Liver (tissue), 9 donors: ENCODE measurements around the gene ARMC5. TPM values are rescaled to one million over a fixed set of nuclear protein-coding genes. Genes with fewer than 3 reads are reported as not detected.
"Not testable (repeated sequence)": the region's sequence is repeated elsewhere in the genome, so short reads cannot be mapped to it uniquely, and the experiment has no call there.

Experiments
- DNase-seq: peaks from one replicate; pipeline ENCODE4 v3.0.0-alpha.2; 2017; ENCODE audit warnings: low spot score
- H3K27ac ChIP-seq, 2 donors: one replicate each; pipeline ENCODE4 v1.7.0; 2013; ENCODE audit warnings: inconsistent platforms in 2 of 2, low read length in 2 of 2, control low read depth in 1 of 2, low read depth in 1 of 2, mild to moderate bottlenecking in 1 of 2
- H3K27me3 ChIP-seq, 4 donors: one replicate each; pipeline versions ENCODE4 v1.6.1 to v1.7.0; 2013; ENCODE audit warnings: low read length in 3 of 4, inconsistent platforms in 1 of 4, mild to moderate bottlenecking in 1 of 4, moderate library complexity in 1 of 4; ENCODE audit not compliant: control insufficient read depth in 4 of 4, insufficient read depth in 4 of 4
- H3K36me3 ChIP-seq, 4 donors: one replicate each; pipeline versions ENCODE4 v1.6.1 to v1.7.0; 2013; ENCODE audit warnings: low read length in 3 of 4, mild to moderate bottlenecking in 3 of 4, low read depth in 1 of 4, moderate library complexity in 1 of 4; ENCODE audit not compliant: control insufficient read depth in 4 of 4, insufficient read depth in 3 of 4
- H3K4me1 ChIP-seq, 4 donors: one replicate each; pipeline versions ENCODE4 v1.6.1 to v1.7.0; 2013; ENCODE audit warnings: low read length in 3 of 4, mild to moderate bottlenecking in 3 of 4, moderate library complexity in 1 of 4; ENCODE audit not compliant: control insufficient read depth in 4 of 4, insufficient read depth in 4 of 4
- H3K4me3 ChIP-seq, 3 donors: one replicate each; pipeline versions ENCODE4 v1.6.1 to v1.7.0; 2013; ENCODE audit warnings: low read length in 3 of 3, control low read depth in 1 of 3, low read depth in 1 of 3, mild to moderate bottlenecking in 1 of 3
- H3K9ac ChIP-seq, 2 donors: one replicate each; pipeline ENCODE4 v1.7.0; 2013; ENCODE audit warnings: low read length in 2 of 2, mild to moderate bottlenecking in 2 of 2, moderate library complexity in 2 of 2, control low read depth in 1 of 2, low read depth in 1 of 2
- H3K9me3 ChIP-seq, 4 donors: one replicate each; pipeline versions ENCODE4 v1.6.1 to v1.7.0; 2013; ENCODE audit warnings: low read length in 3 of 4; ENCODE audit not compliant: control insufficient read depth in 4 of 4
- EGR1 ChIP-seq, 2 donors: IDR thresholded peaks; 2 replicates each; pipeline ENCODE4 v1.6.1; 2016 to 2018; ENCODE audit warnings: antibody characterized with exemption in 2 of 2, low read depth in 2 of 2
- FOXA1 ChIP-seq: IDR thresholded peaks from 2 replicates; pipeline ENCODE4 v1.6.1; 2016; ENCODE audit warnings: antibody characterized with exemption
- HNF4A ChIP-seq, 2 donors: conservative IDR thresholded peaks; 2 replicates each; pipeline ENCODE4 v1.6.1; 2016; ENCODE audit warnings: antibody characterized with exemption in 2 of 2, mild to moderate bottlenecking in 2 of 2
- HNF4G ChIP-seq: IDR thresholded peaks from 2 replicates; pipeline ENCODE4 v1.6.1; 2016; ENCODE audit warnings: antibody characterized with exemption
- JUND ChIP-seq, 2 donors: IDR thresholded peaks; 2 replicates each; pipeline ENCODE4 v1.6.1; 2016; ENCODE audit warnings: antibody characterized with exemption in 2 of 2
- NR2F2 ChIP-seq: IDR thresholded peaks from 2 replicates; pipeline ENCODE4 v1.6.1; 2016; ENCODE audit warnings: antibody characterized with exemption
- RAD21 ChIP-seq, 2 donors: IDR thresholded peaks; 2 replicates each; pipeline ENCODE4 v1.6.1; 2016; ENCODE audit warnings: antibody characterized with exemption in 2 of 2, mild to moderate bottlenecking in 2 of 2
- REST ChIP-seq: IDR thresholded peaks from 2 replicates; pipeline ENCODE4 v1.6.1; 2016; ENCODE audit warnings: antibody characterized with exemption, mild to moderate bottlenecking
- RXRA ChIP-seq, 2 donors: IDR thresholded peaks; 2 replicates each; pipeline ENCODE4 v1.6.1; 2017 to 2018; ENCODE audit warnings: antibody characterized with exemption in 2 of 2, mild to moderate bottlenecking in 1 of 2
- SP1 ChIP-seq: IDR thresholded peaks from 2 replicates; pipeline ENCODE4 v1.6.1; 2018; ENCODE audit warnings: antibody characterized with exemption, mild to moderate bottlenecking
- TAF1 ChIP-seq: conservative IDR thresholded peaks from 2 replicates; pipeline ENCODE4 v1.6.1; 2016; ENCODE audit warnings: antibody characterized with exemption, mild to moderate bottlenecking
- YY1 ChIP-seq: IDR thresholded peaks from 2 replicates; pipeline ENCODE4 v1.6.1; 2016; ENCODE audit warnings: antibody characterized with exemption, mild to moderate bottlenecking
- WGBS: extraction: QIAGEN DNeasy Blood & Tissue Kit; methylation state at CpG from one replicate; pipeline ENCODE4 v1.1.7; 2013; 5-methylcytosine and 5-hydroxymethylcytosine counted together
- polyA plus RNA-seq, 2 donors: library from polyadenylated mRNA; stranded (reverse) in 1 of 2; unstranded in 1 of 2; fragments of 200-250 nt in 1 of 2; fragments of >200 nt in 1 of 2; fragmentation: Nextera tagmentation in 1 of 2; extraction: Ambion mirVana in 1 of 2; gene quantifications; one replicate each; pipeline versions ENCODE4 v1.2.1 to v1.2.3, GENCODE V29; 2013 to 2015
- total RNA-seq, 2 donors: library from RNA; depleted of rRNA; stranded (reverse); fragments of >200 nt; gene quantifications; one replicate each; pipeline ENCODE4 v1.2.3, GENCODE V29; 2014
- TF ChIP-seq, protein P1 (sequence below): fragments of 150-350 bp; IDR thresholded peaks from 2 replicates; pipeline ENCODE4 v1.5.1; 2017; ENCODE audit warnings: improper control_type of control experiment, low read depth, low read length; ENCODE audit not compliant: missing input control
- TF ChIP-seq, protein P2 (sequence below): IDR thresholded peaks from 2 replicates; pipeline ENCODE4 v1.6.1; 2016; ENCODE audit warnings: antibody characterized with exemption
- TF ChIP-seq, protein P3 (sequence below): IDR thresholded peaks from 2 replicates; pipeline ENCODE4 v1.6.1; 2016; ENCODE audit warnings: antibody characterized with exemption
- TF ChIP-seq, protein P4 (sequence below): IDR thresholded peaks from 2 replicates; pipeline ENCODE4 v1.6.1; 2016; ENCODE audit warnings: antibody characterized with exemption
- donor health status: healthy.
- donor health status: healthy.
- donor health status: healthy.
- donor health status: healthy.
- donor health status: healthy.

The ARMC5 gene
- total and polyA plus RNA-seq, 4 donors, result 5.4 to 13.3 (median 11.4) TPM

- TF ChIP-seq REST, result peak; percentile 56
- peak in 1 of 2 donors; percentile 42 for TF ChIP-seq EGR1 (IDR thresholded peaks at IDR 0.05; ENCODE audit: low read depth in 2 of 2)
These were observed 42.1 kb downstream of the ARMC5 start (continued) for GRCh38 chr16:31501226-31501965.

GRCh38 chr16:31501966-31502348 lies 42.7 kb downstream of the ARMC5 start:
- H3K4me3 ChIP-seq, result no peak overlapping the region
- no peak for DNase-seq
- H3K9me3 ChIP-seq, result no peaks in the 10 kb centered on the region
- peak overlapping the region; percentile 58 to 77 for H3K27ac ChIP-seq
- H3K4me1 ChIP-seq, result peaks cover 12 to 61% (median 51%) of the 10 kb centered on the region in 4 donors
- H3K27me3 ChIP-seq, result no peaks in the 10 kb centered on the region
- no peak overlapping the region for H3K9ac ChIP-seq
- TF ChIP-seq JUND (IDR thresholded peaks at IDR 0.05), result peak in 1 of 2 donors; percentile 4
- TF ChIP-seq RXRA (IDR thresholded peaks at IDR 0.05), result peak; percentile 2 to 73
- peak; percentile 7 to 13 for TF ChIP-seq HNF4A (conservative IDR thresholded peaks at IDR 0.05)
- TF ChIP-seq SP1, result peak; percentile 28
- no peak for TF ChIP-seq NR2F2
- WGBS, result 33% methylated on average over 4 of the region's 4 CpGs
- H3K36me3 ChIP-seq, result peaks cover 1 to 27% (median 17%) of the 10 kb centered on the region in 4 donors

GRCh38 chr16:31502981-31503380 lies 43.7 kb downstream of the ARMC5 start:
- no peak overlapping the region for H3K4me3 ChIP-seq
- no peak for TF ChIP-seq YY1
- TF ChIP-seq, protein P1, sequence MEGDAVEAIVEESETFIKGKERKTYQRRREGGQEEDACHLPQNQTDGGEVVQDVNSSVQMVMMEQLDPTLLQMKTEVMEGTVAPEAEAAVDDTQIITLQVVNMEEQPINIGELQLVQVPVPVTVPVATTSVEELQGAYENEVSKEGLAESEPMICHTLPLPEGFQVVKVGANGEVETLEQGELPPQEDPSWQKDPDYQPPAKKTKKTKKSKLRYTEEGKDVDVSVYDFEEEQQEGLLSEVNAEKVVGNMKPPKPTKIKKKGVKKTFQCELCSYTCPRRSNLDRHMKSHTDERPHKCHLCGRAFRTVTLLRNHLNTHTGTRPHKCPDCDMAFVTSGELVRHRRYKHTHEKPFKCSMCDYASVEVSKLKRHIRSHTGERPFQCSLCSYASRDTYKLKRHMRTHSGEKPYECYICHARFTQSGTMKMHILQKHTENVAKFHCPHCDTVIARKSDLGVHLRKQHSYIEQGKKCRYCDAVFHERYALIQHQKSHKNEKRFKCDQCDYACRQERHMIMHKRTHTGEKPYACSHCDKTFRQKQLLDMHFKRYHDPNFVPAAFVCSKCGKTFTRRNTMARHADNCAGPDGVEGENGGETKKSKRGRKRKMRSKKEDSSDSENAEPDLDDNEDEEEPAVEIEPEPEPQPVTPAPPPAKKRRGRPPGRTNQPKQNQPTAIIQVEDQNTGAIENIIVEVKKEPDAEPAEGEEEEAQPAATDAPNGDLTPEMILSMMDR, result no peak
- TF ChIP-seq, protein P2, sequence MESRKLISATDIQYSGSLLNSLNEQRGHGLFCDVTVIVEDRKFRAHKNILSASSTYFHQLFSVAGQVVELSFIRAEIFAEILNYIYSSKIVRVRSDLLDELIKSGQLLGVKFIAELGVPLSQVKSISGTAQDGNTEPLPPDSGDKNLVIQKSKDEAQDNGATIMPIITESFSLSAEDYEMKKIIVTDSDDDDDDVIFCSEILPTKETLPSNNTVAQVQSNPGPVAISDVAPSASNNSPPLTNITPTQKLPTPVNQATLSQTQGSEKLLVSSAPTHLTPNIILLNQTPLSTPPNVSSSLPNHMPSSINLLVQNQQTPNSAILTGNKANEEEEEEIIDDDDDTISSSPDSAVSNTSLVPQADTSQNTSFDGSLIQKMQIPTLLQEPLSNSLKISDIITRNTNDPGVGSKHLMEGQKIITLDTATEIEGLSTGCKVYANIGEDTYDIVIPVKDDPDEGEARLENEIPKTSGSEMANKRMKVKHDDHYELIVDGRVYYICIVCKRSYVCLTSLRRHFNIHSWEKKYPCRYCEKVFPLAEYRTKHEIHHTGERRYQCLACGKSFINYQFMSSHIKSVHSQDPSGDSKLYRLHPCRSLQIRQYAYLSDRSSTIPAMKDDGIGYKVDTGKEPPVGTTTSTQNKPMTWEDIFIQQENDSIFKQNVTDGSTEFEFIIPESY, result no peak
- TF ChIP-seq HNF4G, result no peak
- no peak for TF ChIP-seq HNF4A (conservative IDR thresholded peaks at IDR 0.05)
- TF ChIP-seq EGR1 (IDR thresholded peaks at IDR 0.05; ENCODE audit: low read depth in 2 of 2), result no peak
- TF ChIP-seq, protein P3, sequence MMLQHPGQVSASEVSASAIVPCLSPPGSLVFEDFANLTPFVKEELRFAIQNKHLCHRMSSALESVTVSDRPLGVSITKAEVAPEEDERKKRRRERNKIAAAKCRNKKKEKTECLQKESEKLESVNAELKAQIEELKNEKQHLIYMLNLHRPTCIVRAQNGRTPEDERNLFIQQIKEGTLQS, result no peak
- TF ChIP-seq JUND (IDR thresholded peaks at IDR 0.05), result no peak
- TF ChIP-seq TAF1, result no peak
- no peak for TF ChIP-seq RAD21 (IDR thresholded peaks at IDR 0.05)
- no peak for TF ChIP-seq RXRA (IDR thresholded peaks at IDR 0.05)
- TF ChIP-seq, protein P4, sequence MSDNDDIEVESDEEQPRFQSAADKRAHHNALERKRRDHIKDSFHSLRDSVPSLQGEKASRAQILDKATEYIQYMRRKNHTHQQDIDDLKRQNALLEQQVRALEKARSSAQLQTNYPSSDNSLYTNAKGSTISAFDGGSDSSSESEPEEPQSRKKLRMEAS, result no peak
- no peak for TF ChIP-seq FOXA1
- H3K36me3 ChIP-seq, result peaks cover 1 to 18% (median 12%) of the 10 kb centered on the region in 4 donors
- no peak for DNase-seq
- H3K9ac ChIP-seq, result no peak overlapping the region
- H3K9me3 ChIP-seq, result no peaks in the 10 kb centered on the region
- no peaks in the 10 kb centered on the region for H3K27me3 ChIP-seq
- H3K4me1 ChIP-seq, result peaks cover 12 to 69% (median 59%) of the 10 kb centered on the region in 4 donors
- H3K27ac ChIP-seq, result no peak overlapping the region

GRCh38 chr16:31503555-31503954 lies 44.3 kb downstream of the ARMC5 start:
- H3K36me3 ChIP-seq, result peaks cover 0 to 13% (median 6%) of the 10 kb centered on the region in 4 donors
- H3K4me3 ChIP-seq, H3K27me3 ChIP-seq, H3K9me3 ChIP-seq, H3K9ac ChIP-seq, H3K27ac ChIP-seq, DNase-seq: not testable (repeated sequence)
- H3K4me1 ChIP-seq, result peaks cover 12 to 69% (median 59%) of the 10 kb centered on the region in 4 donors
- 90% methylated on average over 8 of the region's 8 CpGs for WGBS
